ENCODE data around the gene SAV1.

GRCh38 chr14:50635141-50635540 lies 33.0 kb downstream of the SAV1 start:
- no peak for TF ChIP-seq CTCF (IDR thresholded peaks at IDR 0.05)
- TF ChIP-seq EP300 (IDR thresholded peaks at IDR 0.05): no peak

All from sigmoid colon (tissue), 4 donors.